Epithelial cell of prostate (primary cell): Measurements from ENCODE around the gene VWA1.
"Not testable (repeated sequence)": the region's sequence is repeated elsewhere in the genome, so short reads cannot be mapped to it uniquely, and the experiment has no call there.

Experiments
- DNase-seq: peaks from one replicate; pipeline ENCODE4 v3.0.0-alpha.2; 2011; ENCODE audit warnings: low read depth, low spot score
- H3K27ac ChIP-seq: fragments of 450-650 bp; 2 replicates; pipeline ENCODE4 v1.5.1; 2017; ENCODE audit warnings: mild to moderate bottlenecking

The VWA1 gene

DNA sequence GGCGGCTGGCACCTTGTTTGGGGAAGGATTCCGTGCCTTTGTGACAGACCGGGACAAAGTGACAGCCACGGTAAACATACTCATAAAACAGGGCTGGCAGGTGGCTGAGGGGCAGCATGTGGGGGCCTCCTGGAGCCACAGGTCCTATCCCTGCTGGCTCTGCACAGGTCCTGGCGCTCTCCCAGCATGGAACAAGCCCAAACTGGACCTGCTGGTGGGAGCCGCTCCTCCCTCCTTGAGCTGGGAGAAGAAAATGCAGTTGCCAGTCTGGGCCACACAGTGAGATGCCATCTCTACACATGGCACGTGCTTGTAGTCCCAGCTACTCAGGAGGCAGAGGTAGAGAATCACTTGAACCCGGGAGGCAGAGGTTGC, 16.9 kb downstream of the VWA1 start:
- DNase-seq, H3K27ac ChIP-seq: not testable (repeated sequence)

DNA sequence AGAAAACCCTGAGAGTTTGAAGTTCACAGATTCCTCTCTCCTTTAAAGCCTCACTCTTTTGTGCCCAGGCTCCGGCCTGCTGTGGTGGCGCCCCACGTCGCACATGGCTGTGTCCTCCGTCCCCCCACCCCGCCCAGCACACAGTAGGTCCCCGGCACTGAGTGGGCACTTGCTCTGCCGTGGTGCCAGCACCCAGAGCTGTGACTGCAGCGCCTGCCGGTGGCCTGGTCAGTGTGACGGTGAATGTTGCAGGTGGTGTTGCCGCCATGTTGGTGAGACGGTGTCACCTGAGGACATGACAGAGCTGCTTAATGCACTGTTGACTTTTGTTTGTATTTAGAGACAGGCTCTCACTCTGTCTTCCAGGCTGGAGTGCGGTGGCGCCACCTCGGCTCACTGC, 17.4 kb downstream of the VWA1 start:
- DNase-seq: no peak
- H3K27ac ChIP-seq: no peak overlapping the region

DNA sequence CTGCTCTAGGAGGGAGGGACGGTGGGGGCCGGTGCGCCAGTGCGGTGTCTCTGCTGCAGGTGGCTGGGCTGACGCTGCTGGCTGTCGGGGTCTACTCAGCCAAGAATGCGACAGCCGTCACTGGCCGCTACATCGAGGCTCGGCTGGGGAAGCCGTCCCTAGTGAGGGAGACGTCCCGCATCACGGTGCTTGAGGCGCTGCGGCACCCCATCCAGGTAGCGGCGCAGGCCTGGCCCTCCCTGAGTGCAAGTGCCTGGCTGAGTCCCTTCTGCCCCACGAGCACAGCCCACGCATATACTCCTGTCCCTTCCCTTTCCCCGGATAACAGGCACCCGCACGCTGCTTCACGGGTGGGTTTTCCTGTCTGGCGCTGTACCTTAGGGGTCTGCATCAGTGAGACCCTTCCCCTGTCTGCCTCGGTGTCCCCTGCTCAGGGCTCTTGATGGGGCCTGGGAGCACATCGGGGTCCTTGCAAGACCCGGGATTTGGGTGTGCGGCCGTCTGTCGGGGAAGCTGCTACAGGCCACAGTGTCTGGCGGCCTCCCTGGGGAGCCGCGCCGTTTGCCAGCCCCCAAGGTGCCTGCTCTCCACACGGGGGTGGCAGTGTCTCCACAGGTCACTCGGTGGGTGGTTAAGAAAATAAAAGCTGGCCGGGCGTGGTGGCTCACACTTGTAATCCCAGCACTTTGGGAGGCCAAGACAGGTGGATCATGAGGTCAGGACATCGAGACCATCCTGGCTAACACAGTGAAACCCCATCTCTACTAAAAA, 19.0 kb downstream of the VWA1 start:
- DNase-seq: not testable (repeated sequence)

DNA sequence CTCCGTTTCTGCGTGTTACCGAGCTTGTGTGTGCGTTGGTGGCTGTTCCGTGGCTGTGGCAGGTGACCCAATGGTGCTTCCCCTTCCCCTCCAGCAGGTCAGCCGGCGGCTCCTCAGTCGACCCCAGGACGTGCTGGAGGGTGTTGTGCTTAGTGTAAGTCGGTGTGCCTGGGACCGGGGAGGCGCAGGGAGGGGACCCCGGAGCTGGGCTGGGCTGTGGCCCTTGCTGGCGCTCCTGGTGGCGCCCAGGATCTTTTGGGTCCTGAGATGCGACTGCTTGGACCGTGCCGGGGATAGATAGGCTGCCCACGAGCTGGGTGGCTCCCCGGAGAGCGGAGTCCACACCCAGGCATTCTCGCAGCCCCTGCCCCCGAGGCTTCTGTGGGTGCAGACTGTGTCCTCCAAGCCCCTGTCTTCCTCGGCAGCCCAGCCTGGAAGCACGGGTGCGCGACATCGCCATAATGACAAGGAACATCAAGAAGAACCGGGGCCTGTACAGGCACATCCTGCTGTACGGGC, 19.9 kb downstream of the VWA1 start:
- H3K27ac ChIP-seq: no peak overlapping the region
- no peak for DNase-seq

More for the DNA sequence above, 19.0 kb downstream of the VWA1 start:
- H3K27ac ChIP-seq: not testable (repeated sequence)

DNA sequence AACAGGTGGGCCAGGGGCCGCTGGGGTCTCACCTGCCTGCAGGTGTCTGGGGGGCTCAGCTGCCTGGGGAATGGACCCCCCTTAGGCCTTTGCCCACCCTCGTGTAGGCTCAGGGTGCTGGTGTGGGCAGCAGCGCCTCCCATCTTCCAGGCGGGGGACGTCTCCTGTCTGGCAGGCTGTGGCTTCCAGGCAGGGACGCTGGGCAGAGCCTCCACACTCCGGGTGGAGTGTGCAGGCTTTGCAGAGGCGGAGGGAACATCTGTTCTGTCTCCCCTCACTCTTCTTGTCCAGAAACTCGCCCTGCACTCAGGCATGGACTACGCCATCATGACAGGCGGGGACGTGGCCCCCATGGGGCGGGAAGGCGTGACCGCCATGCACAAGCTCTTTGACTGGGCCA, 20.4 kb downstream of the VWA1 start:
- DNase-seq, H3K27ac ChIP-seq: not testable (repeated sequence)

DNA sequence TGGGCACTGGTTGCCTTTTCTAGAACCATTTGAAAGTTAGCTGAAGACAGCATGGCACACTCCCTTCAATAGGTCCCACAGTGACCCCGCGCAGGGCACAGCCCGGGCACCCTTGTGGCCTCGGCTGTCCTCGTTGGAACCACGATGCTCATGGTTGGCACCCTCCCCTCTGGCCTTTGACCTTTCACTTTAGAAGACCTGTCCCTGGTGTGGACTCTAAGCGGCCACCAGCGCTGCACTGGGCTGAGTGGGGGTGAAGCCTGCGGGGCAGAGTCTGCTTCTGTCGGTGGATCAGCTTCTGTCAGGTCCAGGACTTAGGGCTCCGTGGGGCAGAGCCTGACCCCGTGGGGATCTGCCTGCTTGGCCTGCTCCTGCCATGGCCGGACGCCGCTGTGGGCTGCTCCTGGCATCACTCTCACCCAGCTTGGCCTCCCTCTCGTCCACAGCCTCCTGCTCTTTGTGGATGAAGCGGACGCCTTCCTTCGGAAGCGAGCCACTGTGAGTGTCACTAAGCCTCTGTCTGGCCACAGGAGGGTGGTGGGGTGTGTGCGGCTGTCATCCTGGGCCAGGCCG, 21.3 kb downstream of the VWA1 start:
- DNase-seq, H3K27ac ChIP-seq: not testable (repeated sequence)

DNA sequence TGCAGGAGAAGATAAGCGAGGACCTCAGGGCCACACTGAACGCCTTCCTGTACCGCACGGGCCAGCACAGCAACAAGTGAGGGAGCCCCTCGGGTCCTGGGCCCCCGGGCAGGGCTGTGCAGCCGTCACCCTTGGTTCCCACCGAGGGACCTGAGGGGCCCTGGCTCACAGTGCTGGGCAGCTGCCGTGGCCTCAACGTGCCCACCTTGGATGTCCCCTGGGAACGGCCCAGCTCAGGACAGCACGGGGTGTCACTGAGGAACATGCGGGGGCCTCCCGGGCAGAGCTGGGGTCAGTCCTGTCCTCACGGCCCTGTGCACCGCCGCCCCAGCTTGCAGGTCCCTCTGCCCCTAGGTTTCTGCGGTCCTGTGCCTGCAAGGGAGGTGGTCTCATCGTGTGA, 23.7 kb downstream of the VWA1 start:
- not testable (repeated sequence) for DNase-seq, H3K27ac ChIP-seq

DNA sequence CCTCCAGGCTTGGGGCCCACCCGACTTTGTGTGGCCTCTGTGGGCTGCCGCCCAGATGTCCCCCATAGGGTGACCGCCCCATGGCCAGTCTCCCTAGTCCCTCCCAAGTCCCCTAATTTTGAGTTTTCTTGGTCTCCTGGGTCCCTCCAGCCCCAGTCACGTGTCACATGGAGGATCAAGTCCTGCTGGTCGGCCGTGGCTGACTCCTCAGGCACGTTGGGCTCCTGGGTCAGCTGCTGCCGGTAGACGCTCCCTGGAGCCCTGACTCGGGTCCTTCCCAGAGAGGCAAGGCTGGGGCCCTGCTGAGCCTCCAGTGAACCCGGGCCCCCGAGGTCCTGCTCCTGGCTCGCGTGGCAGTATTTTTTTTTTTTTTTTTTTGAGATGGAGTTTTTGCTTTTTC, 24.2 kb downstream of the VWA1 start:
- DNase-seq, H3K27ac ChIP-seq: not testable (repeated sequence)

DNA sequence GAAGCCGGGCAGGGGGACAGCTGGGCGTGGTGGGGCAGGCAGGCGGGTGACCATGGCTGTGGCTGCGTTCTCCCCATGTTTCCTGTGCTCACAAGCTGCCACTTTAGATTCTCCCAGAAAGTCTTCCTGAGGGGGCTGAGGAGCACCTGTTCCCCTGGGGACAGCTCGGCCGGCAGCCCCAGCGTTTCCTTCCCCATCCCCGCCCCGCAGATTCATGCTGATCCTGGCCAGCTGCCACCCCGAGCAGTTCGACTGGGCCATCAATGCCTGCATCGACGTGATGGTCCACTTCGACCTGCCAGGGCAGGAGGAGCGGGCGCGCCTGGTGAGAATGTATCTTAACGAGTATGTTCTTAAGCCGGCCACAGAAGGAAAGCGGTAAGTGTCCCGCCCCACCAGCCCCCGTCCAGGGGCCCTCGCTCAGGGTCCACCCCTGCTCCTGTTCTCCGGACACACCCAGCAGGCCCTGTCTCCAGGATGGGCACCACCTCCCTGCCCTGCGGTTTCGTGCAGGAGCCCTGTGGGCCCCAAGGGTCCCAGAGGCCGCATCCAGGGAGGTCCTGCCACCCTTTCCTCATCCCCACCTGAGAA, 25.1 kb downstream of the VWA1 start:
- no peak for DNase-seq

GRCh38 chr1:1461721-1462317, 26.3 kb downstream of the VWA1 start:
- peak overlapping the region; percentile 95 for H3K27ac ChIP-seq
- no peak for DNase-seq

More for the DNA sequence above, 25.1 kb downstream of the VWA1 start:
- no peak overlapping the region for H3K27ac ChIP-seq

- DNase-seq: no peak
- peak overlapping the region; percentile 95 for H3K27ac ChIP-seq
Measured at GRCh38 chr1:1462318-1462966, 27.0 kb downstream of the VWA1 start.

GRCh38 chr1:1463312-1463711, 27.8 kb downstream of the VWA1 start:
- DNase-seq: no peak
- H3K27ac ChIP-seq: peak overlapping the region; percentile 95

GRCh38 chr1:1468196-1468985, 32.9 kb downstream of the VWA1 start:
- not testable (repeated sequence) for DNase-seq, H3K27ac ChIP-seq

DNA sequence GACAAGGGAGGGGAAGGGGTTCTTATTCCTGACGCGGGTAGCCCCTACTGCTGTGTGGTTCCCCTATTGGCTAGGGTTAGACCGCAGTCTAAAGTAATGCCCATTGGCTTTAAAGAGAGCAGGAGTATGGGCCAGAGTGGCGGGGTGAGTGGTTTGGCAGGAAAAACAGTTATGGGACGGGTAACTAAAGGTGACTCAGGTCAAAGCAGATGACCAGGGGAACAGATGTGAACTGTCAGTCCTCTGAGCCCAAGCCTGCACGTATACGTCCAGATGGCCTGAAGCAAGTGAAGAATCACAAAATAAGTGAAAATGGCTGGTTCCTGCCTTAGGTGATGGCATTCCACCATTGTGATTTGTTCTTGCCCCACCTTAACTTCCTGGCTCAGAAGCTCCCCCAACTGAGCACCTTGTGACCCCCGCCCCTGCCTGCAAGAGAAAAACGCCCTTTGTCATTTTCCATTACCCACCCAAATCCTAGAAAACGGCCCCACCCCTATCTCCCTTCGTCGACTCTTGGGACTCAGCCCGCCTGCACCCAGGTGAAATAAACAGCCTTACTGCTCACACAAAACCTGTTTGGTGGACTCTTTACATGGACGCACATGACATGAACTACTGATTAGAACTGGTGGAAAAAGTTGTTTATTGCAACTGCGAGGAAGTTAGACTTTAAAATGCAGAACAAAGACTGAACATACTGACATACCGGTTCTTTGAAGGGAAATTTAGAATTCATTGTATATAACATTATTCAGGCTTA, 35.3 kb downstream of the VWA1 start:
- DNase-seq: no peak

DNA sequence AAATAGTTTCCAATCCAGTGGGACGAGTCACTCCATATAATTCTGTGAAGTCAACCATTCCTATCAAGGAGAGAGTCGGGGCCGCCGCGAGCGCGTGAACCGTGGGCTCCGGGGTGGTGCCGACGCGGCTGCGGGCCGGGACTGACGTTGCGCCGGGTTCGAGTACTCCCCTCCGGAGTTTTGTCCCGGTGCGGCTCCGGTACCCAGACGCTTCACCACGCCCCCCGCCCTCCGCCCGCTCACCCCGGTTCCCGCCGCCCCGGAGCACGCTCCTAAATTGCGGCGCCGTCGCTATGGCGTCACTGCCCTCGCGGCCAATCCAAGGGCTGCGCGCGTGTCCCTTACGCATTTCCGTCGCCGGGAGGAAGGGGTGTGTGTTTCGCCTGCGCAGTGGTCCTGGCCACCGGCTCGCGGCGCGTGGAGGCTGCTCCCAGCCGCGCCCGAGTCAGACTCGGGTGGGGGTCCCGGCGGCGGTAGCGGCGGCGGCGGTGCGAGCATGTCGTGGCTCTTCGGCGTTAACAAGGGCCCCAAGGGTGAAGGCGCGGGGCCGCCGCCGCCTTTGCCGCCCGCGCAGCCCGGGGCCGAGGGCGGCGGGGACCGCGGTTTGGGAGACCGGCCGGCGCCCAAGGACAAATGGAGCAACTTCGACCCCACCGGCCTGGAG, 36.0 kb downstream of the VWA1 start, which contains the start of gene ATAD3B:
Gene ATAD3B, plus strand, starts transcription at position 377 of the 664 bp plus-strand sequence. Its CDS starts 120 bp downstream, at position 497.
- no peak for DNase-seq
- peak within 1 kb of the TSS; percentile 76 for H3K27ac ChIP-seq

More for the DNA sequence above, 35.3 kb downstream of the VWA1 start:
- peak overlapping the region; percentile 76 for H3K27ac ChIP-seq

DNA sequence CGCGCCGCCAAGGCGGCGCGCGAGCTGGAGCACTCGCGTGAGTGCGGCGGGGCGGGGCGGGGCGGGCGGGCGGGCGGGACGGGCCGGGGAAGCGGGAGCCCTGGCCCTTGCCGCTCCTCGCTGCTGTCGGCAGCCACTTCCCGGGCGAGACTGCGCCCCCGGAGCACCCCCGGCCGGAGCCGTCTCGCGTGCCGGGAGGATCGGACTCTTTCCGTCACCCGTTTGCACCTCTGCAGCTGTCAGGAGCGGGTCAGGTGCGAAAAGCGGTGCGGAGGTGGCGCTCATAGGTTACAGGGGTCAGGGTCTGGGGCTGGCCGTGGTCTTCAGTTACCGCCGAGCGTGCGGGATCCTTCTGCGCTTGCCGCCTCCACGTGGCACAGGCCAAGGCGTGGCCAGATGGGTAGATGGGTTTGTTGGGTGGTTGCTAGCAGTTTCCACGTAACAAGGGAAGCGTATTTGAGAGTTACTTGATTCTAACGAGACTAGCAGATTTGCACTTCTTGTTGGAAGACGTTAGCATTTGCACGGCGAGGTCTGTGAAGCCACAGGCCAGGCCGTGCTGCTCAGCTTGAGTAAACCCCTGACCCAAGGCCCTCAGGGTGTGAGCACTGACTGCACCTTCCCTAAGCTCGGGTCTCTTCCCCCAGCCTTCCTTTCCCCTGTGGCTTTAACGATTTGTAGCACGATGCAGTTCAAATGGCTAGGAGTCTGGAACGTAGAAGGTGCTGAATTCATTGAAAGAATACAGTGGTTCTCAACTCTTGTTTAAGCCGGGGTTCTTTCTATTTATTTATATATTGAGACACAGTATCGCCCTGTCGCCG, 36.8 kb downstream of the VWA1 start:
- not testable (repeated sequence) for DNase-seq
- H3K27ac ChIP-seq: peak overlapping the region; percentile 76

DNA sequence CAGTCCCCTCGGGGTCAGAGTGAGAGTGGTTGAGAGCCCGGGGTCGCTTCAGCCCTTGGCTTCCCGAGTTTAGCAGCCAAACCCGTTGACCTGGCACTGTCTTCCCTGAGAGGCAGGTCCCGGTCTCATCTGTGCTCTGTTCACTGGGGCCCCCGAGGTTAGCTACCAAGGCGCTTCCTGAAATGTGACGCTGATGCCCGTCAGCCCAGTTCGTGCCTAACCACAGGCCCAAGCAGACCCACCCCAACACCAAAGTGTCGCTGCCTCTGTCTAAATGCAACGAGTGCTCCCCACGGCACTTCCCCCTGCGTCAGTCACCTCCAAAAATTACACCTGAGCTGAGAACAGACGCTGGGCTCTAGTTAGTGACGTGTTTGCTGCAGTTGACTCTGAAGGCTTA, 40.5 kb downstream of the VWA1 start:
- DNase-seq, H3K27ac ChIP-seq: not testable (repeated sequence)
